Activated T-helper 2 cell treated with anti-CD3 and anti-CD28 coated beads, Interferon-gamma antibody, Interleukin-2, Interleukin-4, amounts not matched to agents 10 μg/mL and 5 μg/mL and 100 μg/mL, durations not matched to agents 14 hours and 24 hours and 36 hours (primary cell): Measurements from ENCODE around the gene TNNC2. TPM values are rescaled to one million over a fixed set of nuclear protein-coding genes. Genes with fewer than 3 reads are reported as not detected.
"Not testable (repeated sequence)": the region's sequence is repeated elsewhere in the genome, so short reads cannot be mapped to it uniquely, and the experiment has no call there.

Experiments
- DNase-seq: peaks from one replicate; pipeline ENCODE4 v3.0.0; 2021; ENCODE audit warnings: low spot score
- H3K27ac Mint-ChIP-seq: one replicate; pipeline ENCODE4 v1.8.0; 2021; ENCODE audit warnings: mixed read lengths
- H3K27me3 Mint-ChIP-seq: one replicate; pipeline ENCODE4 v1.8.0; 2021; ENCODE audit warnings: low read depth, mixed read lengths
- H3K36me3 Mint-ChIP-seq: one replicate; pipeline ENCODE4 v1.8.0; 2021; ENCODE audit warnings: low read depth, mixed read lengths
- H3K4me1 Mint-ChIP-seq: one replicate; pipeline ENCODE4 v1.8.0; 2021; ENCODE audit warnings: low read depth, mixed read lengths
- H3K4me3 Mint-ChIP-seq: one replicate; pipeline ENCODE4 v1.8.0; 2021; ENCODE audit warnings: low read depth, mild to moderate bottlenecking, moderate library complexity, mixed read lengths
- H3K9me3 Mint-ChIP-seq: one replicate; pipeline ENCODE4 v1.8.0; 2021; ENCODE audit warnings: mixed read lengths
- intact Hi-C: fragments of 100-400 bp; cut with micrococcal nuclease; formaldehyde crosslinking; loops from one replicate; pipeline ENCODE4 v1.15.1; 2023
- total RNA-seq: library from RNA; stranded (reverse); gene quantifications from 2 replicates; pipeline ENCODE4 v1.2.3, GENCODE V29; 2022

TNNC2 gene
- total RNA-seq: 0.28 TPM in 1 of 2 replicates, not detected in the other

GRCh38 chr20:45827030-45827652, at the start of gene TNNC2:
TNNC2 (minus strand) TSS chr20:45827312; CDS start chr20:45827248, 64 bp downstream.
- intact Hi-C loops: no loop called here
- DNase-seq: no peak
- Mint-ChIP-seq H3K4me3 (no peak within 1 kb of the TSS), H3K9me3 (no peaks in the 10 kb centered on the region), H3K36me3 (no peaks in the 10 kb centered on the region), H3K4me1 (peaks cover 11% of the 10 kb centered on the region), H3K27me3 (peaks cover 28% of the 10 kb centered on the region), H3K27ac (no peak within 1 kb of the TSS)

- Mint-ChIP-seq H3K36me3 (peaks cover 3% of the 10 kb centered on the region), H3K9me3 (no peaks in the 10 kb centered on the region), H3K27me3 (no peaks in the 10 kb centered on the region), H3K4me3 (no peak overlapping the region), H3K27ac (no peak overlapping the region), H3K4me1 (peaks cover 7% of the 10 kb centered on the region)
- DNase-seq: no peak
- intact Hi-C loops: no loop called here
Measured at GRCh38 chr20:45874576-45874975, 47.5 kb upstream of the TNNC2 start.

DNA sequence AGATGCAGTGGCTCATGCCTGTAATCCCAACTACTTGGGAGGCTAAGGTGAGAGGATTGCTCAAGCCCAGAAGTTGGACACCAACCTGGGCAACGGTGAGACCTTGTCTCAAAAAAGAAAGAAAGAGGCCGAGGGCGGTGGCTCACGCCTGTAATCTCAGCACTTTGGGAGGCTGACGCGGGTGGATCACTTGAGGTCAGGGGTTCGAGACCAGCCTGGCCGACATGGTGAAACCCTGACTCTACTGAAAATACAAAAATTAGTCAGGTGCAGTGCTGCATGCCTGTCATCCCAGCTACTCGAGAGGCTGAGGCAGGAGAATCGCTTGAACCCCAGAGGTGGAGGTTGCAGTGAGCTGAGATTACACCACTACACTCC, 47.0 kb upstream of the TNNC2 start:
- DNase-seq, H3K36me3 Mint-ChIP-seq, H3K4me3 Mint-ChIP-seq, H3K27ac Mint-ChIP-seq, H3K9me3 Mint-ChIP-seq, H3K27me3 Mint-ChIP-seq, intact Hi-C loops, H3K4me1 Mint-ChIP-seq: not testable (repeated sequence)

DNA sequence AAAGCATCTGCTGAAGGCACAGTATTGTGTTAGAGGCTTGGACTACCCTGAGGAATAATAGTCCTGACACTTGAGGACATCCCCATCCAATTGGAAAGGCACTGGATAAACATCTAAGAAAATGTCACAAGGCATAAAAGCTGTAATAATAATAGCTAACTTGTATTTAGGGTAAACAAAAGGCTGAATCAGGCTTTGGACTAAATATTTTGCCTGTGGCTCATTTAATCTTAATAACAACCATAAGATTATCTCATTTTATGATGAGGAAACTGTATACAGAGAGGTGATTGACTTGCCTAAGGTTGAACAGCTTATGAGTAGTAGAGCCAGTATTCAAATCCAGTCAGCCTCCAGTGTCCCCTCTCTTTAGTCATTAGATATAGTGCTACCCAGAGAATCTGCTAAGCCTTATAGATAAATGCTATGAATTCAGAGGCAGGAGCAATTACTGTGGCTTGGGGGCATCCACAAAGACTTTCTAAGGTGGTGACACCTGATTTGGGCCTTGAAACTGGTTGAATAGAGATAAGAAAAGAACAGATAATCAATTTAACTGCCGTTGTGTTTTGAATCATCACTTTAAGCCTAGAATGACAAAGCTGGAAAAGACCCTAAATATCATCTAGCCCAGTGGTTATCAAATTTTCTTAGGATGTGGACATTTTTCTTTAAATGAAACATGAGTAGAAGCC, 46.4 kb upstream of the TNNC2 start:
- Mint-ChIP-seq H3K27me3 (no peaks in the 10 kb centered on the region), H3K27ac (no peak overlapping the region), H3K36me3 (peaks cover 3% of the 10 kb centered on the region), H3K9me3 (no peaks in the 10 kb centered on the region), H3K4me1 (peaks cover 7% of the 10 kb centered on the region), H3K4me3 (no peak overlapping the region)
- intact Hi-C loops: no loop called here
- DNase-seq: no peak

DNA sequence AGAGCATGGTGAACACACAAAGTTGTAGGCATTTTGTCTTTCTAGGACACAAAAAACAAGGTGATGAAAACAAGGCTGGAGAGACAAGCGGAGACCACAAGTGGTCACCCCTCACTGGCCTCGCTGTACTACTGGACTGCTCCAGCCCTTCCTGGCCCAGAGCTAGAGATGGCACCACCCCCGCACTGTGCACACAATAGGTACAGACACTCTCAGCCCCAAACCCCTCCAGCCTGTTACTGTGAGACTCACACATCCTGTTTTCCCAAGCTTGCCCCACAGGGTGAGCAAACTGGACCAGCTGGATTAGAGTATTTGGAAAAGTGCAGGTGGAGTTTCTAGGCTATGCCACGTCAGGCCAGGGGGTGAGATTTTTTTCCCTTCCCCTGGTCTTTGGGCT, 45.5 kb upstream of the TNNC2 start:
- H3K36me3 Mint-ChIP-seq: peaks cover 3% of the 10 kb centered on the region
- DNase-seq: no peak
- H3K4me3 Mint-ChIP-seq: no peak overlapping the region
- H3K27me3 Mint-ChIP-seq: no peaks in the 10 kb centered on the region
- peaks cover 7% of the 10 kb centered on the region for H3K4me1 Mint-ChIP-seq
- H3K27ac Mint-ChIP-seq: no peak overlapping the region
- no peaks in the 10 kb centered on the region for H3K9me3 Mint-ChIP-seq
- intact Hi-C loops: no loop called here

DNA sequence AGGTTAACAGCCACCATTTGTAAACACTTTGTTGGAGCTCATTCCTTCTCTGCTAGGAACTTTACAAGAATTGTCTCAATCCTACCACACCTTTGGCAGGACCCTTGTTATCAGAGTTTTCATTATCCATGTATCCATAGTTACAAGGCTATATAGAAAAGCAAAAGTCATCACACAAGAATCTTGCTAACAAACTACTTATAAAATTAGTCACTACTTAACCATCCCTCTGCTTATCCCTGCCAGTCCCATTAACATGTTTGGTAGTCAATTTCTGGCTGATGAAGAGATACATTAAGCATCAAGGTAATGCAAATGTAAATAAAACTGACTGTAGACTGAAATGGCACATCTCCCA, 40.7 kb upstream of the TNNC2 start:
- no peak for DNase-seq
- intact Hi-C loops: no loop called here
- Mint-ChIP-seq H3K4me3 (no peak overlapping the region), H3K27me3 (no peaks in the 10 kb centered on the region), H3K36me3 (peaks cover 10% of the 10 kb centered on the region), H3K4me1 (peaks cover 3% of the 10 kb centered on the region), H3K27ac (no peak overlapping the region), H3K9me3 (no peaks in the 10 kb centered on the region)

DNA sequence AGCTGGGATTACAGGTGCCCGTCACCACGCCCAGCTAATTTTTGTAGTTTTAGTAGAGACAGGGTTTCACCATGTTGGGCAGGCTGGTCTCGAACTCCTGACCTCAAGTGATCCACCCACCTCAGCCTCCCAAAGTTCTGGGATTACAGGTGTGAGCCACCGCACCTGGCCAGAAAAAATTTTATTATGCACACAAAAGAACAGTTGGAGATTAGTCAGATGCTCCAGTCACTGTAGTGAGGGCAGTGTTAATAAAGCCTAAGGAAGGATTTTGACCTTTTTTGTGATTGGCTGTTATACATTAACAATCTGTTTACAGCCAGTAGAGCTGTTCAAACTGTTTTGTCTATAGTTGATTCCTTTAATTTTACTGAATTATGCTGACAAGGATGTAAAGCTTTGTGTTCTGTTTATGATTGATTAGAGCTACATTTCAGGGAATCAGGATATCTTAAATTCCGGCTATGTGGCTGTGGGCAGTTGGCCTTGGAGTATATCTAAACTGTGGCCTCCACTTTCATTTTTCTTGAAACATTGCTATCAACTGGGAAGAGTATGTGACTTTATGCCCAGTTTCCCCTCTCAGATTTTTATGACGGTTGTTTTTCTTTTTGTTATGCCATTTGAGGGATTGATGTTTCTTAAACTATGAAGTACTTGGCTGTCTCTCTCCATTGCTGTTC, 40.2 kb upstream of the TNNC2 start:
- H3K36me3 Mint-ChIP-seq: peaks cover 8% of the 10 kb centered on the region
- no peak for DNase-seq
- no peak overlapping the region for H3K4me3 Mint-ChIP-seq
- no peaks in the 10 kb centered on the region for H3K9me3 Mint-ChIP-seq
- peaks cover 3% of the 10 kb centered on the region for H3K4me1 Mint-ChIP-seq
- intact Hi-C loops: no loop called here
- H3K27me3 Mint-ChIP-seq: no peaks in the 10 kb centered on the region
- H3K27ac Mint-ChIP-seq: no peak overlapping the region

- intact Hi-C loops: no loop called here
- Mint-ChIP-seq H3K27me3 (no peaks in the 10 kb centered on the region), H3K4me3 (no peak overlapping the region), H3K9me3 (no peaks in the 10 kb centered on the region), H3K36me3 (peaks cover 7% of the 10 kb centered on the region), H3K27ac (no peak overlapping the region), H3K4me1 (peaks cover 3% of the 10 kb centered on the region)
- DNase-seq: no peak
Measured at GRCh38 chr20:45866454-45866853, 39.3 kb upstream of the TNNC2 start.

GRCh38 chr20:45863543-45864470, 36.7 kb upstream of the TNNC2 start:
- intact Hi-C loops: no loop called here
- Mint-ChIP-seq H3K36me3 (peaks cover 18% of the 10 kb centered on the region), H3K27me3 (no peaks in the 10 kb centered on the region), H3K9me3 (no peaks in the 10 kb centered on the region), H3K4me3 (no peak overlapping the region), H3K27ac (no peak overlapping the region), H3K4me1 (peaks cover 10% of the 10 kb centered on the region)
- no peak for DNase-seq

GRCh38 chr20:45861221-45862075, 34.3 kb upstream of the TNNC2 start:
- Mint-ChIP-seq H3K36me3 (peaks cover 18% of the 10 kb centered on the region), H3K4me1 (peaks cover 22% of the 10 kb centered on the region), H3K27me3 (no peaks in the 10 kb centered on the region), H3K9me3 (no peaks in the 10 kb centered on the region), H3K27ac (no peak overlapping the region), H3K4me3 (no peak overlapping the region)
- intact Hi-C loops: no loop called here
- no peak for DNase-seq

DNA sequence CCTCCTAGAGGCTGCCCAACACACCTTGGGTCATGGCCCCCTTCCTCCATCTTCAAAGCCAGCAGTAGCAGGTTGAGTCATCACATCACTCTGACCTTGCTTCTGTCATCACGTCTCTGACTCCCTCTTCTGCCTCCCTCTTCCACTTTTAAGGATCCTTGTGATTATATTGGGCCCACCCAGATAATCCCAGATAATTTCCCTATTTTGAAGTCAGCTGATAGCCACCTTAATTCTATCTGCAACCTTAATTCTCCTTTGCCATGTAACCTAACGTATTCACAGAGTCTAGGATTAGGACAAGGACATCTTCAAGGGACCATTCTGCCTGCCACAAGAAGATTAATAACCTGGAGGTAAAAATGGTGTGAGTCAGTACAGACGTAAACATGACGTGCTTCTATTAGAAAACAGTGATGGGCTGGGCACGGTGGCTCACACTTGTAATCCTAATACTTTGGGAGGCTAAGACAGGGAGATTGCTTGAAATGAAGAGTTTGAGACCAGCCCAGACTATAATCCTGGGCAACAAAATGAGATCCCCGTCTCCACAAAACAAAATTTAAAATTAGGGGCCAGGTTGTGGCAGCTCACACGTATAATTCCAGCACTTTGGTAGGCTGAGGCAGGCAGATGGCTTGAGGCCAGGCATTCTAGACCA, 33.6 kb upstream of the TNNC2 start:
- Mint-ChIP-seq H3K27ac (no peak overlapping the region), H3K36me3 (peaks cover 18% of the 10 kb centered on the region), H3K9me3 (no peaks in the 10 kb centered on the region), H3K27me3 (no peaks in the 10 kb centered on the region), H3K4me3 (no peak overlapping the region), H3K4me1 (peaks cover 27% of the 10 kb centered on the region)
- no peak for DNase-seq
- intact Hi-C loops: no loop called here
